DMS53 treated with DMSO at 0.1 percent for 48 hours (cell line): Measurements from ENCODE around the gene CASZ1.
A peak's percentile ranks its signal among the peaks of the same experiment; 100 is the strongest.

Source experiments
- DNase-seq: peaks from one replicate; lab custom pipeline; 2025; ENCODE audit not compliant: unreplicated experiment; lab: John Stamatoyannopoulos, UW

The CASZ1 gene

GRCh38 chr1:10825592-10825991 is 29.1 kb upstream of the CASZ1 start:
- no peak for DNase-seq

GRCh38 chr1:10824821-10825540 is 28.5 kb upstream of the CASZ1 start:
- no peak for DNase-seq

GRCh38 chr1:10823000-10823401 is 26.6 kb upstream of the CASZ1 start:
- DNase-seq: no peak

- no peak for DNase-seq
Observed at GRCh38 chr1:10821388-10821787, 24.9 kb upstream of the CASZ1 start.

GRCh38 chr1:10820422-10820821 is 24.0 kb upstream of the CASZ1 start:
- no peak for DNase-seq

GRCh38 chr1:10819198-10819901 is 22.9 kb upstream of the CASZ1 start:
- no peak for DNase-seq

GRCh38 chr1:10818262-10819197 is 22.1 kb upstream of the CASZ1 start:
- no peak for DNase-seq

- no peak for DNase-seq
Observed at GRCh38 chr1:10816743-10817369, 20.4 kb upstream of the CASZ1 start.

GRCh38 chr1:10816233-10816632 is 19.8 kb upstream of the CASZ1 start:
- no peak for DNase-seq

- DNase-seq: no peak
Observed at GRCh38 chr1:10815858-10816195, 19.4 kb upstream of the CASZ1 start.

GRCh38 chr1:10814976-10815857 is 18.8 kb upstream of the CASZ1 start:
- no peak for DNase-seq

- DNase-seq: no peak
Observed at GRCh38 chr1:10814312-10814711, 17.9 kb upstream of the CASZ1 start.

- no peak for DNase-seq
Observed at GRCh38 chr1:10813799-10814198, 17.4 kb upstream of the CASZ1 start.

GRCh38 chr1:10812387-10812915 is 16.0 kb upstream of the CASZ1 start:
- DNase-seq: no peak

GRCh38 chr1:10808441-10808840 is 12.0 kb upstream of the CASZ1 start:
- DNase-seq: no peak

- DNase-seq: no peak
Observed at GRCh38 chr1:10806966-10807365, 10.5 kb upstream of the CASZ1 start.

GRCh38 chr1:10803971-10804820 is 7.8 kb upstream of the CASZ1 start:
- DNase-seq: peak; percentile 25

GRCh38 chr1:10802944-10803715 is 6.7 kb upstream of the CASZ1 start:
- no peak for DNase-seq
